Measurements from ENCODE around the gene DIP2C. TPM values are rescaled to one million over a fixed set of nuclear protein-coding genes. Genes with fewer than 3 reads are reported as not detected.
"Not testable (repeated sequence)": the region's sequence is repeated elsewhere in the genome, so short reads cannot be mapped to it uniquely, and the experiment has no call there.

The DIP2C gene
- total RNA-seq, 1 donor from 2014 or later: 11.4 TPM

- no peak overlapping the region for H3K4me3 ChIP-seq (ENCODE audit: low read depth, low read length)
- no peak for TF ChIP-seq CTCF (conservative IDR thresholded peaks at IDR 0.05; ENCODE audit: low read depth, low read length)
- DNase-seq (ENCODE audit: low read depth): no peak
Measured at GRCh38 chr10:636769-637168, 52.7 kb downstream of the DIP2C start.

GRCh38 chr10:636016-636730 is 53.3 kb downstream of the DIP2C start:
- no peak for TF ChIP-seq CTCF (conservative IDR thresholded peaks at IDR 0.05; ENCODE audit: low read depth, low read length)
- DNase-seq (ENCODE audit: low read depth): no peak
- H3K4me3 ChIP-seq (ENCODE audit: low read depth, low read length): no peak overlapping the region

GRCh38 chr10:635088-635861 is 54.2 kb downstream of the DIP2C start:
- no peak for DNase-seq (ENCODE audit: low read depth)
- TF ChIP-seq CTCF (conservative IDR thresholded peaks at IDR 0.05; ENCODE audit: low read depth, low read length): no peak
- no peak overlapping the region for H3K4me3 ChIP-seq (ENCODE audit: low read depth, low read length)

GRCh38 chr10:634256-634655 is 55.2 kb downstream of the DIP2C start:
- no peak overlapping the region for H3K4me3 ChIP-seq (ENCODE audit: low read depth, low read length)
- DNase-seq (ENCODE audit: low read depth): peak; percentile 39
- TF ChIP-seq CTCF (conservative IDR thresholded peaks at IDR 0.05; ENCODE audit: low read depth, low read length): no peak

- TF ChIP-seq CTCF (conservative IDR thresholded peaks at IDR 0.05; ENCODE audit: low read depth, low read length): no peak
- H3K4me3 ChIP-seq (ENCODE audit: low read depth, low read length): peak overlapping the region; percentile 39
- no peak for DNase-seq (ENCODE audit: low read depth)
Measured at GRCh38 chr10:633279-634245, 55.9 kb downstream of the DIP2C start.

GRCh38 chr10:632807-633177 is 56.7 kb downstream of the DIP2C start:
- H3K4me3 ChIP-seq (ENCODE audit: low read depth, low read length): peak overlapping the region; percentile 39
- not testable (repeated sequence) for DNase-seq (ENCODE audit: low read depth)

GRCh38 chr10:632155-632806 is 57.2 kb downstream of the DIP2C start:
- not testable (repeated sequence) for H3K4me3 ChIP-seq (ENCODE audit: low read depth, low read length); DNase-seq (ENCODE audit: low read depth)
